ENCODE measurements around the gene MGP. TPM values are rescaled to one million over a fixed set of nuclear protein-coding genes. Genes with fewer than 3 reads are reported as not detected.

Gene MGP
- polyA plus RNA-seq, 4 donors = 28.8 to 422 (median 81.6) TPM

GRCh38 chr12:14833952-14834351 is 51.7 kb downstream of the MGP start:
- DNase-seq (ENCODE audit: low read depth in 4 of 4, low spot score in 3 of 4) = no peak

- DNase-seq (ENCODE audit: low read depth in 4 of 4, low spot score in 3 of 4) = no peak
Observed at GRCh38 chr12:14833336-14833735, 52.3 kb downstream of the MGP start.

Other genes starting within 250 kb of the MGP start
- under 1 TPM; 0.29 to 0.63 (median 0.47) TPM for gene GUCY2C, start 189.3 kb downstream of the MGP start, polyA plus RNA-seq (ENCODE audit: insufficient read length in 4 of 4)
- gene WBP11, start 82.4 kb downstream of the MGP start, polyA plus RNA-seq (ENCODE audit: insufficient read length in 4 of 4) = 100 to 1,000 TPM in 2 of 4 donors, 10 to 100 TPM in 2; 72.1 to 127 (median 105) TPM
- gene C12orf60, start 82.2 kb downstream of the MGP start, polyA plus RNA-seq (ENCODE audit: insufficient read length in 4 of 4) = 1 to 10 TPM; 1.4 to 5.9 (median 5.0) TPM
- gene SMCO3, start 71.7 kb downstream of the MGP start, polyA plus RNA-seq (ENCODE audit: insufficient read length in 4 of 4) = 1 to 10 TPM in 3 of 4 donors, under 1 TPM in 1; 0.23 to 3.1 (median 2.5) TPM
- under 1 TPM; 0.07 to 0.42 (median 0.12) TPM for gene ART4, start 42.3 kb downstream of the MGP start, polyA plus RNA-seq (ENCODE audit: insufficient read length in 4 of 4)
- 10 to 100 TPM in 3 of 4 donors, under 1 TPM in 1; 0.46 to 33.2 (median 28.2) TPM for gene ERP27, start 52.7 kb upstream of the MGP start, polyA plus RNA-seq (ENCODE audit: insufficient read length in 4 of 4)
- gene ARHGDIB, start 75.7 kb upstream of the MGP start, polyA plus RNA-seq (ENCODE audit: insufficient read length in 4 of 4) = 10 to 100 TPM; 43.1 to 67.6 (median 55.7) TPM
- gene PDE6H, start 87.2 kb upstream of the MGP start, polyA plus RNA-seq (ENCODE audit: insufficient read length in 4 of 4) = not detected

Measured in left renal pelvis (tissue), 4 donors.